Adrenal gland (tissue), 5 donors: ENCODE measurements around the gene ARHGAP10.

Source experiments
- POLR2A ChIP-seq, 2 donors: fragments of 450-650 bp; IDR thresholded peaks; one replicate each; pipeline ENCODE4 v1.6.1; 2017; ENCODE audit warnings: antibody characterized with exemption in 2 of 2, mild to moderate bottlenecking in 2 of 2, moderate library complexity in 1 of 2
- TF ChIP-seq, protein P1 (sequence below), 6 experiments: fragments of 450-650 bp in 4 of 6; fragments of 200-600 bp in 2 of 6; sonication (generic) in 1 of 6; IDR thresholded peaks; 1 replicate in 5 of 6; 2 replicates in 1 of 6; pipeline versions ENCODE4 v1.5.1 to v1.8.0; 2016 to 2021; ENCODE audit warnings: antibody characterized with exemption in 6 of 6, mild to moderate bottlenecking in 2 of 6, moderate library complexity in 1 of 6
- donor health status: DM: no; HTN: no; CAD: no.

DNA sequence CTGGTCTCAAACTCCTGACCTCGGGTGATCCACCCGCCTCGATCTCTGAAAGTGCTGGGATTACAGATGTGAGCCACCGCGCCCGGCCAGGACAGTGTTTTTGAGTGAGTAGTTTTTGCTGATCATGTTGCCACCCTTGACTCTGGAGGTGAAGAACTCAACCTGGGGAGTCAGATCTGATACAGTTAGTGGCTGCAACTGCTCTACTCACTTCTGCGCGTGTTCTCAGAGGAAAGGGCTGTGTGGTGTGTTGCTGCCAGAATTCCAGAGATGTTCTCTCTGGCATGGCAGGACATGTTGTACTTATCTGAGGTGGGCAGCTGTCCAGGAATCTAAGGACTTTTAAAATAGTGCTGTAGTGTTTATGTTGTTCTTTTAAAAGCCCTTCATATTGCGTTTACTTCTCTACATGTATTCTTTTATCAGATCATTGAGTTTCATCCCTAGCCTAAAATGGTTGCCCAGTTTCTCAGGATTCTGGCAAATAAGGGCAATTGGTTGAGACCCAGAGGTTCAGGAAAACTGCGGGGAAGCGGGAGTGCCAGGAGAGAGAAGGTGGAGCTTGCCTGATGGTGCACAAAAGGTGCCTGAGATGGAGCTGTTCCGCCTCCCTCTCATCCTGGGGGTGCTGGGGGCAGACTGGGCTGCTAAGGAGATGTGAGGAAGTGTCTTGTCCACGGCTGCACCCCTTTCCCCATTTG, 97.7 kb downstream of the ARHGAP10 start:
- TF ChIP-seq, protein P1, sequence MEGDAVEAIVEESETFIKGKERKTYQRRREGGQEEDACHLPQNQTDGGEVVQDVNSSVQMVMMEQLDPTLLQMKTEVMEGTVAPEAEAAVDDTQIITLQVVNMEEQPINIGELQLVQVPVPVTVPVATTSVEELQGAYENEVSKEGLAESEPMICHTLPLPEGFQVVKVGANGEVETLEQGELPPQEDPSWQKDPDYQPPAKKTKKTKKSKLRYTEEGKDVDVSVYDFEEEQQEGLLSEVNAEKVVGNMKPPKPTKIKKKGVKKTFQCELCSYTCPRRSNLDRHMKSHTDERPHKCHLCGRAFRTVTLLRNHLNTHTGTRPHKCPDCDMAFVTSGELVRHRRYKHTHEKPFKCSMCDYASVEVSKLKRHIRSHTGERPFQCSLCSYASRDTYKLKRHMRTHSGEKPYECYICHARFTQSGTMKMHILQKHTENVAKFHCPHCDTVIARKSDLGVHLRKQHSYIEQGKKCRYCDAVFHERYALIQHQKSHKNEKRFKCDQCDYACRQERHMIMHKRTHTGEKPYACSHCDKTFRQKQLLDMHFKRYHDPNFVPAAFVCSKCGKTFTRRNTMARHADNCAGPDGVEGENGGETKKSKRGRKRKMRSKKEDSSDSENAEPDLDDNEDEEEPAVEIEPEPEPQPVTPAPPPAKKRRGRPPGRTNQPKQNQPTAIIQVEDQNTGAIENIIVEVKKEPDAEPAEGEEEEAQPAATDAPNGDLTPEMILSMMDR (IDR thresholded peaks at IDR 0.05): no peak
- TF ChIP-seq POLR2A (IDR thresholded peaks at IDR 0.05): no peak
